Hepatocyte (in vitro differentiated cells): ENCODE measurements around the gene COX4I2. TPM values are rescaled to one million over a fixed set of nuclear protein-coding genes. Genes with fewer than 3 reads are reported as not detected.
A peak's percentile ranks its signal among the peaks of the same experiment; 100 is the strongest.

Experiments used
- DNase-seq: peaks from one replicate; pipeline ENCODE4 v3.0.0-alpha.2; 2016; ENCODE audit warnings: low spot score
- H2AFZ ChIP-seq: fragments of 200-600 bp; sonication (generic); 2 replicates; pipeline ENCODE4 v1.6.0; 2016; ENCODE audit warnings: antibody characterized with exemption, mild to moderate bottlenecking
- H3K27ac ChIP-seq: fragments of 200-600 bp; sonication (generic); 2 replicates; pipeline ENCODE4 v1.5.1; 2016; ENCODE audit warnings: mild to moderate bottlenecking
- H3K27me3 ChIP-seq: fragments of 200-600 bp; sonication (generic); 2 replicates; pipeline ENCODE4 v1.6.1; 2016
- H3K36me3 ChIP-seq: fragments of 200-600 bp; sonication (generic); replicated peaks from 2 replicates; pipeline ENCODE4 v1.5.1; 2016; ENCODE audit warnings: low read depth; ENCODE audit not compliant: insufficient read depth
- H3K4me1 ChIP-seq: fragments of 200-600 bp; sonication (generic); 2 replicates; pipeline ENCODE4 v1.5.1; 2016; ENCODE audit warnings: mild to moderate bottlenecking, moderate library complexity; ENCODE audit not compliant: insufficient read depth
- H3K4me2 ChIP-seq: fragments of 200-600 bp; sonication (generic); 2 replicates; pipeline ENCODE4 v1.6.0; 2016
- H3K4me3 ChIP-seq: fragments of 200-600 bp; sonication (generic); 2 replicates; pipeline ENCODE4 v1.5.1; 2016; ENCODE audit warnings: mild to moderate bottlenecking
- H3K79me2 ChIP-seq: fragments of 200-600 bp; sonication (generic); 2 replicates; pipeline ENCODE4 v1.6.0; 2017; ENCODE audit warnings: mild to moderate bottlenecking
- H3K9me2 ChIP-seq: fragments of 200-600 bp; sonication (generic); replicated peaks from 2 replicates; pipeline ENCODE4 v1.6.0; 2017; ENCODE audit warnings: mild to moderate bottlenecking; ENCODE audit not compliant: insufficient read depth
- H3K9me3 ChIP-seq: fragments of 200-600 bp; sonication (generic); 2 replicates; pipeline ENCODE4 v1.5.1; 2016; ENCODE audit warnings: low read depth, mild to moderate bottlenecking
- H4K20me1 ChIP-seq: fragments of 200-600 bp; sonication (generic); 2 replicates; pipeline ENCODE4 v1.6.0; 2016; ENCODE audit warnings: mild to moderate bottlenecking; ENCODE audit not compliant: insufficient read depth, poor library complexity, severe bottlenecking
- CTCF ChIP-seq: fragments of 200-600 bp; sonication (generic); IDR thresholded peaks from 2 replicates; pipeline ENCODE4 v1.5.1; 2016; ENCODE audit warnings: antibody characterized with exemption, mild to moderate bottlenecking; ENCODE audit not compliant: poor library complexity
- EZH2 ChIP-seq: fragments of 200-600 bp; sonication (generic); IDR thresholded peaks from 2 replicates; pipeline ENCODE4 v1.6.1; 2016; ENCODE audit warnings: antibody characterized with exemption, mild to moderate bottlenecking, borderline replicate concordance
- EZH2phosphoT487 ChIP-seq: fragments of 200-600 bp; sonication (generic); IDR thresholded peaks from one replicate; pipeline ENCODE4 v1.6.1; 2018; ENCODE audit warnings: antibody characterized with exemption, mild to moderate bottlenecking, low read depth, moderate library complexity; ENCODE audit not compliant: unreplicated experiment, severe bottlenecking
- WGBS: methylation state at CpG from one replicate; pipeline ENCODE4 v1.1.6; 2016; ENCODE audit warnings: low lambda C conversion rate; ENCODE audit errors: missing lambda C conversion rate; 5-methylcytosine and 5-hydroxymethylcytosine counted together
- polyA plus RNA-seq: library from polyadenylated mRNA; unstranded; fragments of >200 nt; fragmentation: Nextera tagmentation; extraction: Ambion mirVana; gene quantifications from 2 replicates; pipeline ENCODE4 v1.2.1, GENCODE V29; 2016
- total RNA-seq: library from RNA; depleted of rRNA; stranded (reverse); fragments of >200 nt; gene quantifications from 2 replicates; pipeline ENCODE4 v1.2.3, GENCODE V29; 2014

Gene COX4I2
- total and polyA plus RNA-seq, 2 experiments from 2014 or later = 0.37 to 3.6 TPM

- Histone ChIP-seq H3K4me2 (peak overlapping the region; percentile 28), H3K79me2 (peaks cover 42% of the 10 kb centered on the region), H3K27me3 (no peaks in the 10 kb centered on the region), H3K27ac (peak overlapping the region; percentile 76), H3K9me3 (no peaks in the 10 kb centered on the region), H3K9me2 (no peaks in the 10 kb centered on the region), H3K4me3 (no peak overlapping the region), H3K4me1 (peaks cover 40% of the 10 kb centered on the region), H2AFZ (no peak overlapping the region), H3K36me3 (no peaks in the 10 kb centered on the region), H4K20me1 (peaks cover 11% of the 10 kb centered on the region)
- 56% methylated on average over 11 of the region's 11 CpGs for WGBS
- peak; percentile 79 for DNase-seq
- TF ChIP-seq CTCF = no peak
- no peak for TF ChIP-seq EZH2
- no peak for TF ChIP-seq EZH2phosphoT487
Measured at GRCh38 chr20:31663838-31664695, 26.4 kb downstream of the COX4I2 start.

GRCh38 chr20:31664696-31665354 lies 27.1 kb downstream of the COX4I2 start:
- Histone ChIP-seq H3K79me2 (peaks cover 49% of the 10 kb centered on the region), H3K4me3 (no peak overlapping the region), H3K9me2 (no peaks in the 10 kb centered on the region), H3K27me3 (no peaks in the 10 kb centered on the region), H3K27ac (peak overlapping the region; percentile 76), H3K4me2 (peak overlapping the region; percentile 28), H3K4me1 (peaks cover 40% of the 10 kb centered on the region), H3K9me3 (no peaks in the 10 kb centered on the region), H3K36me3 (no peaks in the 10 kb centered on the region), H2AFZ (no peak overlapping the region), H4K20me1 (peaks cover 13% of the 10 kb centered on the region)
- DNase-seq = no peak
- TF ChIP-seq EZH2 (no peak), EZH2phosphoT487 (no peak), CTCF (no peak)
- 82% methylated on average over 2 of the region's 2 CpGs for WGBS

GRCh38 chr20:31665753-31666152 lies 28.0 kb downstream of the COX4I2 start:
- H3K4me2 ChIP-seq = no peak overlapping the region
- 98% methylated on average over 10 of the region's 10 CpGs for WGBS

More at GRCh38 chr20:31665753-31666152, 28.0 kb downstream of the COX4I2 start:
- TF ChIP-seq EZH2phosphoT487 (no peak), CTCF (no peak), EZH2 (no peak)
- Histone ChIP-seq H3K4me3 (no peak overlapping the region), H3K4me1 (peaks cover 50% of the 10 kb centered on the region), H3K36me3 (no peaks in the 10 kb centered on the region), H3K27me3 (no peaks in the 10 kb centered on the region), H3K79me2 (peaks cover 58% of the 10 kb centered on the region), H2AFZ (no peak overlapping the region), H3K9me2 (no peaks in the 10 kb centered on the region), H4K20me1 (peaks cover 23% of the 10 kb centered on the region), H3K9me3 (no peaks in the 10 kb centered on the region), H3K27ac (no peak overlapping the region)
- no peak for DNase-seq
